ENCODE results near the gene BSN.

DNA sequence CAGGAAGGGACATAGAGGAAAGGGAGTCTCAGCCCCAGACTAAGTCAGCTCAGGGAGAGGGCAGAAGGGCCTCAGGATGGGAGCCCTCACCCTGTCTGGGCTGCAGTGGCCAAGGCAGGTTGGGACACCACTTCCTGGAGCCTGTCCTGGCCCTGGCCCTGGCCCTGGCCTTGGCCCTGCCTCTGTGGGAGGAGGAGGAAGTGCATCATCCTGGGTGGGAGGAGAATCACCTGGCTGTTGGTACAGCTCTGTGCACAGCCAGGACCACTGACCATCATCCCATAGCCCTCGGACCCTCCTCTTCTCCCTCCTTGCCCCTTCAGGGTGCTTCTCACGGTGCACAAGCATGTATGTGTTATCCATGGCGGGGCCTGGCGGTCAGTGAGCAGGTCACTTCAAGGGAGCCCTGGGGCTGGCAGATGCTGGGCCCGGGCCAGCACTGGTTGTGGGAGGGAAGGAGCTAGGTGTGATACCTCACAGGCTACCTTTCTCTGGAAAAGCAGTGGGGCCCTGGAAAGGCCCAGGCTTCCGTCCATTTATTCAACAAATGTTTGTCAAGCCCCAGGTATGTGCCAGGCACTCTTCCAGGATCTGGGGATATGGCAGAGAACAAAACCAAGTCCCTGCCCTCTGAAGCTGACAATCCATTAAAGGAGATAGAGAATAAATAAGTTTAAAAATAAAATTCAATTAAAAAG, 111.7 kb downstream of the BSN start:
- TF ChIP-seq SMC3 (IDR thresholded peaks at IDR 0.05) (no peak), POLR2A (IDR thresholded peaks at IDR 0.05; ENCODE audit: low read length) (no peak), CHD2 (IDR thresholded peaks at IDR 0.05; ENCODE audit: low read length, partially characterized antibody) (no peak)
- TF ChIP-seq, protein P1, sequence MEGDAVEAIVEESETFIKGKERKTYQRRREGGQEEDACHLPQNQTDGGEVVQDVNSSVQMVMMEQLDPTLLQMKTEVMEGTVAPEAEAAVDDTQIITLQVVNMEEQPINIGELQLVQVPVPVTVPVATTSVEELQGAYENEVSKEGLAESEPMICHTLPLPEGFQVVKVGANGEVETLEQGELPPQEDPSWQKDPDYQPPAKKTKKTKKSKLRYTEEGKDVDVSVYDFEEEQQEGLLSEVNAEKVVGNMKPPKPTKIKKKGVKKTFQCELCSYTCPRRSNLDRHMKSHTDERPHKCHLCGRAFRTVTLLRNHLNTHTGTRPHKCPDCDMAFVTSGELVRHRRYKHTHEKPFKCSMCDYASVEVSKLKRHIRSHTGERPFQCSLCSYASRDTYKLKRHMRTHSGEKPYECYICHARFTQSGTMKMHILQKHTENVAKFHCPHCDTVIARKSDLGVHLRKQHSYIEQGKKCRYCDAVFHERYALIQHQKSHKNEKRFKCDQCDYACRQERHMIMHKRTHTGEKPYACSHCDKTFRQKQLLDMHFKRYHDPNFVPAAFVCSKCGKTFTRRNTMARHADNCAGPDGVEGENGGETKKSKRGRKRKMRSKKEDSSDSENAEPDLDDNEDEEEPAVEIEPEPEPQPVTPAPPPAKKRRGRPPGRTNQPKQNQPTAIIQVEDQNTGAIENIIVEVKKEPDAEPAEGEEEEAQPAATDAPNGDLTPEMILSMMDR (IDR thresholded peaks at IDR 0.05), result no peak
- TF ChIP-seq, protein P2, sequence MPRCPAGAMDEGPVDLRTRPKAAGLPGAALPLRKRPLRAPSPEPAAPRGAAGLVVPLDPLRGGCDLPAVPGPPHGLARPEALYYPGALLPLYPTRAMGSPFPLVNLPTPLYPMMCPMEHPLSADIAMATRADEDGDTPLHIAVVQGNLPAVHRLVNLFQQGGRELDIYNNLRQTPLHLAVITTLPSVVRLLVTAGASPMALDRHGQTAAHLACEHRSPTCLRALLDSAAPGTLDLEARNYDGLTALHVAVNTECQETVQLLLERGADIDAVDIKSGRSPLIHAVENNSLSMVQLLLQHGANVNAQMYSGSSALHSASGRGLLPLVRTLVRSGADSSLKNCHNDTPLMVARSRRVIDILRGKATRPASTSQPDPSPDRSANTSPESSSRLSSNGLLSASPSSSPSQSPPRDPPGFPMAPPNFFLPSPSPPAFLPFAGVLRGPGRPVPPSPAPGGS (IDR thresholded peaks at IDR 0.05), result no peak
